IMR-90 (cell line): Measurements from ENCODE around the gene CFD.

Experiments used
- CEBPB ChIP-seq: IDR thresholded peaks from 2 replicates; pipeline ENCODE4 v1.6.1; 2012; ENCODE audit warnings: low read depth, low read length, improper control_type of control experiment
- CTCF ChIP-seq: conservative IDR thresholded peaks from 2 replicates; pipeline ENCODE4 v1.5.1; 2012; ENCODE audit warnings: mild to moderate bottlenecking, low read depth, low read length, improper control_type of control experiment
- SMC3 ChIP-seq: fragments of 150-350 bp; IDR thresholded peaks from 2 replicates; pipeline ENCODE4 v1.6.1; 2016; ENCODE audit warnings: low read depth, mild to moderate bottlenecking, antibody characterized with exemption, low read length, moderate library complexity

GRCh38 chr19:912181-913079, 53.0 kb downstream of the CFD start:
- TF ChIP-seq CTCF (no peak), SMC3 (no peak), CEBPB (no peak)
